Astrocyte of the cerebellum (primary cell): ENCODE data around the gene CGB3.

Experiments
- DNase-seq: peaks from one replicate; pipeline ENCODE4 v3.0.0-alpha.2; 2011; ENCODE audit warnings: low read depth
- H3K4me3 ChIP-seq: 2 replicates; pipeline ENCODE4 v1.5.1; 2011; ENCODE audit warnings: mild to moderate bottlenecking, low read depth, low read length, moderate library complexity
- CTCF ChIP-seq: IDR thresholded peaks from 2 replicates; pipeline ENCODE4 v1.5.1; 2012; ENCODE audit warnings: low read length, low read depth, moderate library complexity, mild to moderate bottlenecking; ENCODE audit errors: missing control alignments
- in situ Hi-C: cut with HindIII; loops from 2 replicates; pipeline ENCODE4 v1.10.0; 2017; ENCODE audit warnings: low sequenced_read_pairs

Gene CGB3

GRCh38 chr19:48992581-48993174, 31.5 kb downstream of the CGB3 start:
- no peak for TF ChIP-seq CTCF
- DNase-seq, result no peak
- peak overlapping the region; percentile 93 for H3K4me3 ChIP-seq
- in situ Hi-C loops, result no loop called here

- no peak for TF ChIP-seq CTCF
- DNase-seq, result peak; percentile 58
- peak overlapping the region; percentile 93 for H3K4me3 ChIP-seq
- in situ Hi-C loops, result no loop called here
These were observed 32.1 kb downstream of the CGB3 start for GRCh38 chr19:48991873-48992580.

GRCh38 chr19:48991011-48991609, 33.0 kb downstream of the CGB3 start:
- no peak for DNase-seq
- TF ChIP-seq CTCF, result no peak
- in situ Hi-C loops, result no loop called here
- no peak overlapping the region for H3K4me3 ChIP-seq

DNA sequence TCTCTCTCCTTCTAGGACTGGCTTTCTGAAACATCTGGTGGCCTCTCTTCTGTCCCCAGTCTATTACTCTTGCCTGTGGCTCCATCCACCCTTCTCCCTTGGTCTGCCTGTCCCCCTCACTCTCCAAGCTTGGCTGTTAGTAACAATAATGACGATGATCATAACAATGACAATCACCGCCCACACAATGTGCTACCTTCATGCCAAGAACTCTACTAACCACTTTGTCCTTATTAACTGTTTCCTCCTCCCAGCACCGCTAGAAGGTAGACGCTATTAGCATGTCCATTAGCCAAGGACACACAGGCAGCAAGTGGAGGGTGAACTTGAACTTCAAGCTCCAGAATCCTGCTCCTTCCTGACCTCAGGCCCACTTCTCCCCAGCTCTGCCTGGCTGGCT, 33.7 kb downstream of the CGB3 start:
- in situ Hi-C loops, result no loop called here
- no peak overlapping the region for H3K4me3 ChIP-seq
- no peak for DNase-seq
- TF ChIP-seq CTCF, result no peak

DNA sequence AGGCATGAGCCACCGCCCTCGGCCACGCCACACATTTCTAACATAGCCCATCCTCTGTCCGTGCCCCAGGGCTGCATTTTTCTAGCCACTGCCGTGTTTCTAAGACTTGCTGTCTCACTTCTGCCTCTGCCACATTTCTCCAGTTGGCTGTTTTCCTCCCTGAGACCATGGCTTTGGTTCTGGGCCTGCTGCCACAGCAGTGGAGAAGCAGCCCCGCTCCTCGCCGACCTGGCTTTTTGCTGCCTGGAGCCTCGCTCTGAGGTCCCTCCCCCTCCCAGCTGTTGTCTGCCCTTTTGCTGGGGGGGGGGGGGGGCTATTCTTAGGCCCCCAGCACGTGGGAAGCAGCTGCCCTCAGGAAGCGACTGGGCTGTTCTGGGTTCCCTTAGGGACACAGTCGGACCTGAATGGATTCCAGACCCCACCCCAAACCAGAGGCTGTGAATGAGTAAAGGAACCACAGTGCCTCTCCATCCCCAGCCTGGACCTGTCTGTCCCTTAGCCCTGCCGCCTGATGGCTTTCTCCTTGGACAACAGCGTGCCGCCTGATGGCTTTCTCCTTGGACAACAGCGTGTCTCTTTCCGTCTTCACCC, 34.3 kb downstream of the CGB3 start:
- in situ Hi-C loops, result loop anchor here (5.0 kb wide), 1 partner anchor 192 kb away; no protein-coding TSS in a partner anchor
- DNase-seq, result no peak
- no peak for TF ChIP-seq CTCF
- H3K4me3 ChIP-seq, result no peak overlapping the region

DNA sequence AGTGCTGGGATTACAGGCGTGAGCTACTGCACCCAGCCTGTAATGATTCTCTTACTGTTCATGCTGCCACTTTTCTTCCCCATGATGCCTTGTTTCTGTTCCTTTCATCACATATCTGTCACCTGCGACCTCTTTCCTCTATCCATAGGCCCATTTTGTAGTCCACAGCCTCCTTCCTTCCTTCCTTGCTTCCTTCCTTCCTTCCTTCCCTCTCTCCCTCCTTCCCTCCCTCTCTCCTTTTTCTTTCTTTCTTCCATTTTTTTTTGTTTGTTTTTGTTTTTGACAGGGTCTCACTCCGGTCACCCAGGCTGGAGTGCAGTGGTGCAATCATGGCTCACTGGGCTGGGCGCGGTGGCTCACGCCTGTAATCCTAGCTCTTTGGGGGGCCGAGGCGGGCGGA, 35.3 kb downstream of the CGB3 start:
- TF ChIP-seq CTCF, result no peak
- H3K4me3 ChIP-seq, result no peak overlapping the region
- in situ Hi-C loops, result loop anchor here (5.0 kb wide), 1 partner anchor 192 kb away; no protein-coding TSS in a partner anchor
- no peak for DNase-seq
